ENCODE measurements around the gene LIME1. TPM values are rescaled to one million over a fixed set of nuclear protein-coding genes. Genes with fewer than 3 reads are reported as not detected.
A peak's percentile ranks its signal among the peaks of the same experiment; 100 is the strongest.

LIME1 gene
- total RNA-seq, 2 donors from 2014 or later, result 156 to 179 TPM

- ATAC-seq (no peak), DNase-seq (no peak)
- H3K27me3 Mint-ChIP-seq, result no peaks in the 10 kb centered on the region
- H3K4me3 Mint-ChIP-seq, result peak overlapping the region; percentile 12
- H3K4me1 Mint-ChIP-seq, result peaks cover 8% of the 10 kb centered on the region
- no peaks in the 10 kb centered on the region for H3K9me3 ChIP-seq (ENCODE audit: control insufficient read depth, low read length, poor library complexity, severe bottlenecking)
- H3K36me3 Mint-ChIP-seq (ENCODE audit: low read depth), result no peaks in the 10 kb centered on the region
- H3K27ac Mint-ChIP-seq, result peak overlapping the region; percentile 75
Measured at GRCh38 chr20:63749597-63750508, 13.4 kb downstream of the LIME1 start.

- Mint-ChIP-seq H3K27ac (peak overlapping the region; percentile 61), H3K36me3 (ENCODE audit: low read depth) (no peaks in the 10 kb centered on the region), H3K4me1 (peaks cover 8% of the 10 kb centered on the region), H3K27me3 (no peaks in the 10 kb centered on the region), H3K4me3 (peak overlapping the region; percentile 76)
- peak in 1 of 3 donors; percentile 37 for DNase-seq
- H3K9me3 ChIP-seq (ENCODE audit: control insufficient read depth, low read length, poor library complexity, severe bottlenecking), result no peaks in the 10 kb centered on the region
- ATAC-seq, result peak; percentile 94
Measured at GRCh38 chr20:63750807-63751470, 14.5 kb downstream of the LIME1 start.

GRCh38 chr20:63751471-63752271 is 15.2 kb downstream of the LIME1 start:
- peak; percentile 20 for ATAC-seq
- H3K9me3 ChIP-seq (ENCODE audit: control insufficient read depth, low read length, poor library complexity, severe bottlenecking), result no peaks in the 10 kb centered on the region
- Mint-ChIP-seq H3K27ac (peak overlapping the region; percentile 61), H3K27me3 (no peaks in the 10 kb centered on the region), H3K4me1 (peaks cover 11% of the 10 kb centered on the region), H3K4me3 (peak overlapping the region; percentile 76), H3K36me3 (ENCODE audit: low read depth) (no peaks in the 10 kb centered on the region)
- no peak for DNase-seq

GRCh38 chr20:63752411-63753101 is 16.1 kb downstream of the LIME1 start:
- Mint-ChIP-seq H3K4me3 (no peak overlapping the region), H3K27ac (no peak overlapping the region), H3K4me1 (peaks cover 14% of the 10 kb centered on the region), H3K27me3 (no peaks in the 10 kb centered on the region), H3K36me3 (ENCODE audit: low read depth) (no peaks in the 10 kb centered on the region)
- no peaks in the 10 kb centered on the region for H3K9me3 ChIP-seq (ENCODE audit: control insufficient read depth, low read length, poor library complexity, severe bottlenecking)
- DNase-seq (no peak), ATAC-seq (no peak)

- H3K4me3 Mint-ChIP-seq, result no peak overlapping the region
- H3K4me1 Mint-ChIP-seq, result peaks cover 14% of the 10 kb centered on the region
Measured at GRCh38 chr20:63753381-63753780, 16.9 kb downstream of the LIME1 start.

GRCh38 chr20:63754008-63754407 is 17.5 kb downstream of the LIME1 start:
- Mint-ChIP-seq H3K4me1 (peaks cover 14% of the 10 kb centered on the region), H3K4me3 (no peak overlapping the region), H3K27me3 (no peaks in the 10 kb centered on the region), H3K36me3 (ENCODE audit: low read depth) (no peaks in the 10 kb centered on the region), H3K27ac (no peak overlapping the region)
- DNase-seq (no peak), ATAC-seq (no peak)
- H3K9me3 ChIP-seq (ENCODE audit: control insufficient read depth, low read length, poor library complexity, severe bottlenecking), result no peaks in the 10 kb centered on the region

More at GRCh38 chr20:63753381-63753780, 16.9 kb downstream of the LIME1 start:
- DNase-seq (no peak), ATAC-seq (no peak)
- Mint-ChIP-seq H3K27me3 (no peaks in the 10 kb centered on the region), H3K27ac (no peak overlapping the region), H3K36me3 (ENCODE audit: low read depth) (no peaks in the 10 kb centered on the region)
- no peaks in the 10 kb centered on the region for H3K9me3 ChIP-seq (ENCODE audit: control insufficient read depth, low read length, poor library complexity, severe bottlenecking)

GRCh38 chr20:63755933-63756647 is 19.6 kb downstream of the LIME1 start:
- Mint-ChIP-seq H3K4me1 (peaks cover 13% of the 10 kb centered on the region), H3K27ac (no peak overlapping the region), H3K36me3 (ENCODE audit: low read depth) (no peaks in the 10 kb centered on the region), H3K4me3 (no peak overlapping the region), H3K27me3 (no peaks in the 10 kb centered on the region)
- DNase-seq (no peak), ATAC-seq (no peak)
- no peaks in the 10 kb centered on the region for H3K9me3 ChIP-seq (ENCODE audit: control insufficient read depth, low read length, poor library complexity, severe bottlenecking)

- no peaks in the 10 kb centered on the region for H3K9me3 ChIP-seq (ENCODE audit: control insufficient read depth, low read length, poor library complexity, severe bottlenecking)
- no peaks in the 10 kb centered on the region for H3K27me3 Mint-ChIP-seq
- H3K27ac Mint-ChIP-seq, result no peak overlapping the region
- ATAC-seq (no peak), DNase-seq (no peak)
- no peak overlapping the region for H3K4me3 Mint-ChIP-seq
- peaks cover 10% of the 10 kb centered on the region for H3K4me1 Mint-ChIP-seq
- no peaks in the 10 kb centered on the region for H3K36me3 Mint-ChIP-seq (ENCODE audit: low read depth)
Measured at GRCh38 chr20:63756648-63756991, 20.2 kb downstream of the LIME1 start.

- no peaks in the 10 kb centered on the region for H3K9me3 ChIP-seq (ENCODE audit: control insufficient read depth, low read length, poor library complexity, severe bottlenecking)
- H3K36me3 Mint-ChIP-seq (ENCODE audit: low read depth), result no peaks in the 10 kb centered on the region
- no peak overlapping the region for H3K27ac Mint-ChIP-seq
- DNase-seq, result no peak
- ATAC-seq, result no peak
- H3K27me3 Mint-ChIP-seq, result no peaks in the 10 kb centered on the region
- H3K4me3 Mint-ChIP-seq, result no peak overlapping the region
- peaks cover 10% of the 10 kb centered on the region for H3K4me1 Mint-ChIP-seq
Measured at GRCh38 chr20:63758152-63758551, 21.7 kb downstream of the LIME1 start.

- ATAC-seq (no peak), DNase-seq (no peak)
- Mint-ChIP-seq H3K27me3 (no peaks in the 10 kb centered on the region), H3K4me3 (no peak overlapping the region), H3K4me1 (peaks cover 8% of the 10 kb centered on the region), H3K27ac (no peak overlapping the region), H3K36me3 (ENCODE audit: low read depth) (no peaks in the 10 kb centered on the region)
- no peaks in the 10 kb centered on the region for H3K9me3 ChIP-seq (ENCODE audit: control insufficient read depth, low read length, poor library complexity, severe bottlenecking)
Measured at GRCh38 chr20:63759377-63759901, 23.0 kb downstream of the LIME1 start.

GRCh38 chr20:63765082-63765873 is 28.8 kb downstream of the LIME1 start:
- H3K36me3 Mint-ChIP-seq (ENCODE audit: low read depth), result no peaks in the 10 kb centered on the region
- H3K9me3 ChIP-seq (ENCODE audit: control insufficient read depth, low read length, poor library complexity, severe bottlenecking), result no peaks in the 10 kb centered on the region
- H3K4me1 Mint-ChIP-seq, result no peaks in the 10 kb centered on the region
- H3K27me3 Mint-ChIP-seq, result no peaks in the 10 kb centered on the region
- H3K4me3 Mint-ChIP-seq, result no peak overlapping the region
- ATAC-seq, result no peak
- DNase-seq, result no peak
- H3K27ac Mint-ChIP-seq, result no peak overlapping the region

All from T-helper 17 cell (primary cell).